ENCODE results near the gene HEPACAM.

- TF ChIP-seq, protein P1, sequence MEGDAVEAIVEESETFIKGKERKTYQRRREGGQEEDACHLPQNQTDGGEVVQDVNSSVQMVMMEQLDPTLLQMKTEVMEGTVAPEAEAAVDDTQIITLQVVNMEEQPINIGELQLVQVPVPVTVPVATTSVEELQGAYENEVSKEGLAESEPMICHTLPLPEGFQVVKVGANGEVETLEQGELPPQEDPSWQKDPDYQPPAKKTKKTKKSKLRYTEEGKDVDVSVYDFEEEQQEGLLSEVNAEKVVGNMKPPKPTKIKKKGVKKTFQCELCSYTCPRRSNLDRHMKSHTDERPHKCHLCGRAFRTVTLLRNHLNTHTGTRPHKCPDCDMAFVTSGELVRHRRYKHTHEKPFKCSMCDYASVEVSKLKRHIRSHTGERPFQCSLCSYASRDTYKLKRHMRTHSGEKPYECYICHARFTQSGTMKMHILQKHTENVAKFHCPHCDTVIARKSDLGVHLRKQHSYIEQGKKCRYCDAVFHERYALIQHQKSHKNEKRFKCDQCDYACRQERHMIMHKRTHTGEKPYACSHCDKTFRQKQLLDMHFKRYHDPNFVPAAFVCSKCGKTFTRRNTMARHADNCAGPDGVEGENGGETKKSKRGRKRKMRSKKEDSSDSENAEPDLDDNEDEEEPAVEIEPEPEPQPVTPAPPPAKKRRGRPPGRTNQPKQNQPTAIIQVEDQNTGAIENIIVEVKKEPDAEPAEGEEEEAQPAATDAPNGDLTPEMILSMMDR (IDR thresholded peaks at IDR 0.05; ENCODE audit: low read depth, low read length, poor library complexity, severe bottlenecking), result no peak
- TF ChIP-seq EZH2phosphoT487 (IDR thresholded peaks at IDR 0.05; ENCODE audit: borderline replicate concordance, low read length), result no peak
These were observed 3.1 kb upstream of the HEPACAM start for GRCh38 chr11:124938970-124939369.
